K562 (cell line): ENCODE results near the gene RSPH1. TPM values are rescaled to one million over a fixed set of nuclear protein-coding genes. Genes with fewer than 3 reads are reported as not detected.

Experiments used
- ATAC-seq: fragments of 200-7000 bp; cut with Tn5 transposase; 3 replicates; pipeline ENCODE4 v1.9.1; 2020; ENCODE audit warnings: moderate library complexity
- BruUV-seq: library from RNA; stranded (reverse); fragments of 400-500 nt; replicated peaks from 2 replicates; lab custom pipeline; 2021; lab: Mats Ljungman, UMichigan
- CTCF ChIA-PET: fragments of 300-600 bp; formaldehyde crosslinking; extraction: SDS; loops from one replicate; lab custom pipeline; 2021; ENCODE audit warnings: low intra/inter-chr PET ratio; lab: Yijun Ruan, JAX
- POLR2A ChIA-PET: fragments of 300-600, 350-650 bp; sonication (Branson Sonifier 250); formaldehyde crosslinking; extraction: SDS; loops from one replicate; lab custom pipeline; 2021; ENCODE audit warnings: antibody characterized with exemption, inconsistent platforms; lab: Yijun Ruan, JAX
- DNase-seq, 4 experiments: peaks; one replicate each; pipeline versions ENCODE4 v3.0.0 to v3.0.0-alpha.2; 2011 to 2018; ENCODE audit warnings: low spot score in 3 of 4, mixed read lengths in 3 of 4; ENCODE audit errors: extremely low read depth in 1 of 4
- FAIRE-seq: peaks from 2 replicates; lab custom pipeline; 2011; peaks lifted over from hg19 to GRCh38; lab: Jason Lieb, UNC
- H2AFZ ChIP-seq: 2 replicates; pipeline ENCODE4 v1.6.0; 2011; ENCODE audit warnings: low read depth, low read length, control low read depth, inconsistent platforms
- H3K27ac ChIP-seq: fragments of 200-600 bp; 3 replicates; pipeline ENCODE4 v1.8.0; 2011; ENCODE audit warnings: low read depth, mild to moderate bottlenecking, control low read depth, inconsistent platforms, low read length, moderate library complexity, mixed read lengths; ENCODE audit errors: extremely low read depth
- H3K27me3 ChIP-seq, 2 experiments: fragments of 300-600 bp in 1 of 2; 2 replicates in 1 of 2; 3 replicates in 1 of 2; pipeline versions ENCODE4 v1.6.0 to v1.8.0; 2011; ENCODE audit warnings: inconsistent platforms in 2 of 2, low read length in 2 of 2, mild to moderate bottlenecking in 1 of 2, mixed read lengths in 1 of 2, moderate library complexity in 1 of 2; ENCODE audit not compliant: control insufficient read depth in 2 of 2, insufficient read depth in 2 of 2
- H3K36me3 ChIP-seq: fragments of 300-600 bp; 3 replicates; pipeline ENCODE4 v1.8.0; 2011; ENCODE audit warnings: mild to moderate bottlenecking, low read length, inconsistent platforms; ENCODE audit not compliant: control insufficient read depth, insufficient read depth
- H3K4me1 ChIP-seq, 2 experiments: fragments of 200-600 bp in 1 of 2; replicated peaks in 1 of 2; 2 replicates in 1 of 2; 3 replicates in 1 of 2; pipeline versions ENCODE4 v1.5.1 to v1.8.0; 2011; ENCODE audit warnings: inconsistent platforms in 2 of 2, low read length in 2 of 2, mild to moderate bottlenecking in 1 of 2, mixed read lengths in 1 of 2, moderate library complexity in 1 of 2; ENCODE audit not compliant: control insufficient read depth in 2 of 2, insufficient read depth in 2 of 2
- H3K4me2 ChIP-seq: 2 replicates; pipeline ENCODE4 v1.6.1; 2011; ENCODE audit warnings: low read length, control low read depth, inconsistent platforms, mixed read lengths; ENCODE audit not compliant: insufficient read depth
- H3K4me3 ChIP-seq: fragments of 200-600 bp; sonication (generic), shearing (Covaris generic); 2 replicates; pipeline ENCODE4 v1.5.1; 2016; ENCODE audit warnings: control low read depth, inconsistent platforms
- H3K79me2 ChIP-seq: fragments of 200-600 bp; 3 replicates; pipeline ENCODE4 v1.8.0; 2011; ENCODE audit warnings: low read length, inconsistent platforms; ENCODE audit not compliant: control insufficient read depth, insufficient read depth
- H3K9ac ChIP-seq, 2 experiments: 2 replicates each; pipeline versions ENCODE4 v1.6.0 to v1.6.1; 2011; ENCODE audit warnings: low read depth in 2 of 2, low read length in 2 of 2, control low read depth in 1 of 2, inconsistent platforms in 1 of 2, mild to moderate bottlenecking in 1 of 2, mixed read lengths in 1 of 2; ENCODE audit not compliant: insufficient read depth in 1 of 2
- H3K9me1 ChIP-seq: one replicate; pipeline ENCODE4 v1.6.0; 2011; ENCODE audit warnings: inconsistent platforms, mild to moderate bottlenecking, low read length, moderate library complexity; ENCODE audit not compliant: control insufficient read depth, insufficient read depth
- H3K9me3 ChIP-seq: replicated peaks from 2 replicates; pipeline ENCODE4 v1.5.1; 2011; ENCODE audit warnings: low read depth, low read length, inconsistent platforms; ENCODE audit not compliant: control insufficient read depth, insufficient read depth
- H4K20me1 ChIP-seq: replicated peaks from 2 replicates; pipeline ENCODE4 v1.6.1; 2011; ENCODE audit warnings: low read length, inconsistent platforms, mixed read lengths; ENCODE audit not compliant: control insufficient read depth, insufficient read depth
- FOXM1 ChIP-seq, 2 experiments: fragments of 450-650 bp in 1 of 2; sonication (generic) in 1 of 2; formaldehyde crosslinking in 1 of 2; IDR thresholded peaks; 2 replicates each; pipeline versions ENCODE4 v1.6.1 to v1.9.0; 2017 to 2022; ENCODE audit warnings: low read depth in 2 of 2, mild to moderate bottlenecking in 2 of 2, missing genetic modification reagents in 1 of 2, moderate library complexity in 1 of 2
- HDAC8 ChIP-seq: fragments of 450-650 bp; IDR thresholded peaks from 2 replicates; pipeline ENCODE4 v1.6.1; 2016; ENCODE audit warnings: mild to moderate bottlenecking, missing genetic modification characterization, moderate library complexity, missing compliant biosample characterization
- MEIS2 ChIP-seq: fragments of 450-650 bp; IDR thresholded peaks from 2 replicates; pipeline ENCODE4 v1.6.1; 2014; ENCODE audit warnings: mild to moderate bottlenecking; ENCODE audit not compliant: partially characterized antibody
- PURB ChIP-seq: sonication (generic); formaldehyde crosslinking; IDR thresholded peaks from 2 replicates; pipeline ENCODE4 v1.9.0; 2021; ENCODE audit warnings: low read depth, mild to moderate bottlenecking, missing genetic modification reagents
- WGBS: fragments of 100-300 bp; shearing (Covaris generic); methylation state at CpG from one replicate; pipeline ENCODE4 v1.1.6; 2016; ENCODE audit warnings: low coverage, mixed read lengths; ENCODE audit not compliant: insufficient coverage; ENCODE audit errors: missing lambda C conversion rate; 5-methylcytosine and 5-hydroxymethylcytosine counted together
- in situ Hi-C: fragments of 300-500 bp; cut with MboI; formaldehyde crosslinking; loops from 4 replicates; pipeline ENCODE4 v1.15.0; 2018; ENCODE audit warnings: inconsistent platforms, mixed read lengths
- intact Hi-C: fragments of 100-400 bp; cut with micrococcal nuclease; formaldehyde crosslinking; loops from 2 replicates; pipeline ENCODE4 v1.14.2; 2022
- polyA plus RNA-seq, 8 experiments: library from polyadenylated mRNA; depleted of rRNA in 4 of 8; stranded (reverse) in 5 of 8; unstranded in 3 of 8; fragments of >200 nt; fragmentation: Nextera tagmentation in 2 of 8; fragmentation: Illumina TruSeq in 1 of 8; extraction: Ambion mirVana in 2 of 8; extraction: Trizol in 1 of 8; gene quantifications; 2 replicates each; pipeline versions ENCODE4 v1.2.1 to v1.2.3, GENCODE V29; 2011 to 2014; ENCODE audit warnings: inconsistent platforms in 1 of 8, missing spikeins in 1 of 8
- total RNA-seq, 7 experiments: library from RNA; depleted of rRNA in 6 of 7; stranded (reverse); fragments of >200 nt in 6 of 7; fragmentation: Illumina TruSeq in 2 of 7; extraction: Trizol in 2 of 7; gene quantifications; 2 replicates each; pipeline versions ENCODE4 v1.2.1 to v1.2.3, GENCODE V29; 2011 to 2021; ENCODE audit warnings: low replicate concordance in 1 of 7
- TF ChIP-seq, protein P1 (sequence below), 3 experiments: IDR thresholded peaks in 2 of 3; conservative IDR thresholded peaks in 1 of 3; 2 replicates each; pipeline ENCODE4 v1.5.1; 2011 to 2012; ENCODE audit warnings: low read length in 3 of 3, mild to moderate bottlenecking in 3 of 3, control low read depth in 2 of 3, improper control_type of control experiment in 1 of 3, inconsistent platforms in 1 of 3, low read depth in 1 of 3, mixed read lengths in 1 of 3, moderate library complexity in 1 of 3; ENCODE audit not compliant: insufficient read depth in 2 of 3
- TF ChIP-seq, protein P2 (sequence below): sonication (generic); formaldehyde crosslinking; IDR thresholded peaks from 2 replicates; pipeline ENCODE4 v1.8.0; 2022; ENCODE audit warnings: mild to moderate bottlenecking, missing genetic modification reagents

Gene RSPH1
- total and polyA plus RNA-seq, 9 of the 15 experiments (the other 6 are each of a cell fraction or from before 2014, with no cell fraction given): 0.17 TPM; not detected in 8

DNA sequence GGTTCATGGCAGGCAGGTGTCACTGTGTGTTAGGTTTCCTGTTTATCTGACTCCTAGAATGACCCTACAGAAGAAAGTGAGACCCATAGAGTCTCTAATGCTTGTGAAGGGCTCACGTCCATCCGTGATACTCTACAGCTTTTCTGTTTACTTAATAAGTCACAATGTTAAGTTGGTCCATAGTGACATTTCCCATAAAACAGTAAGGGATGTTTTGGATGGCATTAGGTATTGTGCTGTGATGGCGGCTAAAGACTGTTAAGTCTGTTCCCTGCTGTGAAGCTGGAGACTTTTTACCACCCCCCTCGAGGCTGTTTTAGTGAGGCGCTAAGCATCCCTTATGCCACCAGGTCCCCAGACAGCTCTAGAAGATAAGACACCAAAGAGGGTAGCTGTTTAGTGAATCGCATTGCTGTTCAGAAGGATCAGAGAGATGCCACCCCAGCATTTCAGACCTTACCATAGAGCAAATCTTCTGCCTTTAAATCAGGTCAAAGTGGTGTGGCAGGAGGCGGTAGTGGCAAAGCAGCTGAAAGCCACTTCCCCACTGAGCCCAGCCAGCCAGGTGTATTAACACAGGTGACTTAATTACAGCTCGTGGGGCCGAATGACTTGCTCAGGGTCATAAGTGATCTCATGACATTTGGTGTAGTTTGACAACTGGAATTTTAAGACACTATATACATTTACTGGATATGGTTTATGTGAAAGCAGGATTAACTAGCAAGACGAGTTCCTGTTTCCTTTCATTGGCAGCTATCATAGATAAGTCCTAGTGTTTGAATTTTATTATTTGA lies 42.7 kb upstream of the RSPH1 start:
- TF ChIP-seq HDAC8: no peak
- TF ChIP-seq, protein P1, sequence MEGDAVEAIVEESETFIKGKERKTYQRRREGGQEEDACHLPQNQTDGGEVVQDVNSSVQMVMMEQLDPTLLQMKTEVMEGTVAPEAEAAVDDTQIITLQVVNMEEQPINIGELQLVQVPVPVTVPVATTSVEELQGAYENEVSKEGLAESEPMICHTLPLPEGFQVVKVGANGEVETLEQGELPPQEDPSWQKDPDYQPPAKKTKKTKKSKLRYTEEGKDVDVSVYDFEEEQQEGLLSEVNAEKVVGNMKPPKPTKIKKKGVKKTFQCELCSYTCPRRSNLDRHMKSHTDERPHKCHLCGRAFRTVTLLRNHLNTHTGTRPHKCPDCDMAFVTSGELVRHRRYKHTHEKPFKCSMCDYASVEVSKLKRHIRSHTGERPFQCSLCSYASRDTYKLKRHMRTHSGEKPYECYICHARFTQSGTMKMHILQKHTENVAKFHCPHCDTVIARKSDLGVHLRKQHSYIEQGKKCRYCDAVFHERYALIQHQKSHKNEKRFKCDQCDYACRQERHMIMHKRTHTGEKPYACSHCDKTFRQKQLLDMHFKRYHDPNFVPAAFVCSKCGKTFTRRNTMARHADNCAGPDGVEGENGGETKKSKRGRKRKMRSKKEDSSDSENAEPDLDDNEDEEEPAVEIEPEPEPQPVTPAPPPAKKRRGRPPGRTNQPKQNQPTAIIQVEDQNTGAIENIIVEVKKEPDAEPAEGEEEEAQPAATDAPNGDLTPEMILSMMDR (IDR thresholded peaks at IDR 0.05 in 2 of 3, conservative IDR thresholded peaks at IDR 0.05 in 1 of 3; ENCODE audit: insufficient read depth in 2 of 3, low read depth in 1 of 3, low read length in 3 of 3): peak in 1 of 3 experiments; percentile 2; a peak in 1 of 6 replicates
- TF ChIP-seq PURB: no peak
- TF ChIP-seq MEIS2: no peak
- TF ChIP-seq FOXM1 (IDR thresholded peaks at IDR 0.05; ENCODE audit: low read depth): no peak
- TF ChIP-seq FOXM1 (CRISPR knock-in tag; IDR thresholded peaks at IDR 0.05; ENCODE audit: low read depth): no peak
- TF ChIP-seq, protein P2, sequence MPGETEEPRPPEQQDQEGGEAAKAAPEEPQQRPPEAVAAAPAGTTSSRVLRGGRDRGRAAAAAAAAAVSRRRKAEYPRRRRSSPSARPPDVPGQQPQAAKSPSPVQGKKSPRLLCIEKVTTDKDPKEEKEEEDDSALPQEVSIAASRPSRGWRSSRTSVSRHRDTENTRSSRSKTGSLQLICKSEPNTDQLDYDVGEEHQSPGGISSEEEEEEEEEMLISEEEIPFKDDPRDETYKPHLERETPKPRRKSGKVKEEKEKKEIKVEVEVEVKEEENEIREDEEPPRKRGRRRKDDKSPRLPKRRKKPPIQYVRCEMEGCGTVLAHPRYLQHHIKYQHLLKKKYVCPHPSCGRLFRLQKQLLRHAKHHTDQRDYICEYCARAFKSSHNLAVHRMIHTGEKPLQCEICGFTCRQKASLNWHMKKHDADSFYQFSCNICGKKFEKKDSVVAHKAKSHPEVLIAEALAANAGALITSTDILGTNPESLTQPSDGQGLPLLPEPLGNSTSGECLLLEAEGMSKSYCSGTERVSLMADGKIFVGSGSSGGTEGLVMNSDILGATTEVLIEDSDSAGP: no peak
- H3K4me3 ChIP-seq: no peak overlapping the region
- no peaks in the 10 kb centered on the region for H3K36me3 ChIP-seq
- H3K27ac ChIP-seq: no peak overlapping the region
- DNase-seq (no peak), FAIRE-seq (no peak), ATAC-seq (no peak)
- no peak overlapping the region for H3K9ac ChIP-seq
- BruUV-seq: no TSS peak
- in situ Hi-C loops: no loop called here
- POLR2A ChIA-PET: interaction anchor here (0.6 to 1.4 kb wide), 3 partner anchors 10 to 330 kb away, joined by 3 read pairs; no protein-coding TSS in a partner anchor
- peaks cover 10 to 16% of the 10 kb centered on the region in 2 experiments for H3K4me1 ChIP-seq
- H3K79me2 ChIP-seq: no peaks in the 10 kb centered on the region
- CTCF ChIA-PET: interaction anchor here (0.5 to 2.0 kb wide), 3 partner anchors 36 to 1107 kb away, joined by 3 to 8 read pairs (median 3); no protein-coding TSS in a partner anchor
- no peak overlapping the region for H2AFZ ChIP-seq
- H3K27me3 ChIP-seq: peaks cover 36 to 52% of the 10 kb centered on the region in 2 experiments
- H4K20me1 ChIP-seq: peaks cover 12% of the 10 kb centered on the region; the same call in 1 of the 2 replicates
- H3K4me2 ChIP-seq: no peak overlapping the region
- intact Hi-C loops: loop anchor here (5.0 to 10.0 kb wide), 4 partner anchors 71 to 384 kb away; partner anchors contain the start of gene TFF1
- 4% methylated on average over 10 of the region's 10 CpGs for WGBS
- no peaks in the 10 kb centered on the region for H3K9me3 ChIP-seq
- H3K9me1 ChIP-seq: no peaks in the 10 kb centered on the region
